Measurements from ENCODE around the gene DNAJC9. TPM values are rescaled to one million over a fixed set of nuclear protein-coding genes. Genes with fewer than 3 reads are reported as not detected.

The DNAJC9 gene
- total RNA-seq, 1 experiment from 2014 or later = 282 TPM

GRCh38 chr10:73248259-73248724 lies 1.2 kb upstream of the DNAJC9 start:
- H3K4me1 ChIP-seq (ENCODE audit: insufficient read depth, low read length) = peaks cover 51% of the 10 kb centered on the region
- ChIA-PET POLR2A (ENCODE audit: unreplicated experiment) (no interaction called here), CTCF (no interaction called here)
- no TSS peak for BruUV-seq (replicated peaks)
- no peaks in the 10 kb centered on the region for H3K27me3 ChIP-seq (ENCODE audit: low read length)
- H3K4me2 ChIP-seq (ENCODE audit: low read length) = peak overlapping the region; percentile 79
- no peak for ATAC-seq
- peak overlapping the region; percentile 80 for H3K27ac ChIP-seq (ENCODE audit: low read length)
- H3K79me2 ChIP-seq (ENCODE audit: low read length) = peaks cover 92% of the 10 kb centered on the region
- TF ChIP-seq EZH2phosphoT487 (IDR thresholded peaks at IDR 0.05; ENCODE audit: borderline replicate concordance, low read length) (no peak), EZH2 (IDR thresholded peaks at IDR 0.05; ENCODE audit: low read length, unreplicated experiment) (no peak), CTCF (conservative IDR thresholded peaks at IDR 0.05; ENCODE audit: low read depth, low read length) (no peak)
- intact Hi-C loops (cut with micrococcal nuclease) = loop anchor here (5.0 kb wide), 1 partner anchor 249 kb away; the partner anchor contains the start of gene PPP3CB
- peaks cover 50% of the 10 kb centered on the region for H3K36me3 ChIP-seq (ENCODE audit: low read depth, low read length)
- H3F3A ChIP-seq (ENCODE audit: low read length, unreplicated experiment) = peaks cover 12% of the 10 kb centered on the region
- DNase-seq = peak; percentile 35
- peak overlapping the region; percentile 85 for H3K9ac ChIP-seq (ENCODE audit: low read length)
- peak overlapping the region; percentile 69 for H3K4me3 ChIP-seq (ENCODE audit: low read length)
- H3K9me3 ChIP-seq (ENCODE audit: low read length) = no peaks in the 10 kb centered on the region
- peaks cover 33% of the 10 kb centered on the region for H4K20me1 ChIP-seq (ENCODE audit: low read length)
- no peaks in the 10 kb centered on the region for H3K9me2 ChIP-seq (replicated peaks; ENCODE audit: low read length)
- no peak overlapping the region for H2AFZ ChIP-seq (ENCODE audit: low read length)

- Histone ChIP-seq H3F3A (ENCODE audit: low read length, unreplicated experiment) (peaks cover 12% of the 10 kb centered on the region), H3K36me3 (ENCODE audit: low read depth, low read length) (peaks cover 56% of the 10 kb centered on the region), H3K9ac (ENCODE audit: low read length) (peak overlapping the region; percentile 85), H3K9me3 (ENCODE audit: low read length) (no peaks in the 10 kb centered on the region), H4K20me1 (ENCODE audit: low read length) (peaks cover 34% of the 10 kb centered on the region), H3K79me2 (ENCODE audit: low read length) (peaks cover 92% of the 10 kb centered on the region), H2AFZ (ENCODE audit: low read length) (peak overlapping the region; percentile 22), H3K4me3 (ENCODE audit: low read length) (peak overlapping the region; percentile 69), H3K9me2 (replicated peaks; ENCODE audit: low read length) (no peaks in the 10 kb centered on the region), H3K27ac (ENCODE audit: low read length) (peak overlapping the region; percentile 80), H3K4me1 (ENCODE audit: insufficient read depth, low read length) (peaks cover 50% of the 10 kb centered on the region), H3K4me2 (ENCODE audit: low read length) (peak overlapping the region; percentile 79), H3K27me3 (ENCODE audit: low read length) (no peaks in the 10 kb centered on the region)
- BruUV-seq (replicated peaks) = TSS peak; percentile 92
- intact Hi-C loops (cut with micrococcal nuclease) = loop anchor here (1.0 to 5.0 kb wide), 3 partner anchors 111 to 250 kb away; partner anchors contain the start of genes CFAP70 and PPP3CB
- 0 out of 2 replicates have a peak, but pooled peaks have one; percentile 0 for ATAC-seq
- TF ChIP-seq EZH2phosphoT487 (IDR thresholded peaks at IDR 0.05; ENCODE audit: borderline replicate concordance, low read length) (no peak), CTCF (conservative IDR thresholded peaks at IDR 0.05; ENCODE audit: low read depth, low read length) (0 out of 2 replicates have a peak, but pooled peaks have one; percentile 19)
- peak; percentile 50 for DNase-seq
- ChIA-PET CTCF (interaction anchor here (0.6 to 1.5 kb wide), 3 partner anchors 16 to 248 kb away, joined by 6 to 13 read pairs (median 10); partner anchors contain the start of gene P4HA1), POLR2A (ENCODE audit: unreplicated experiment) (interaction anchor here (0.5 to 1.5 kb wide), 15 partner anchors 11 to 418 kb away, joined by 3 to 17 read pairs (median 4); partner anchors contain the start of genes CFAP70 and FAM149B1)
These were observed 629 bp upstream of the DNAJC9 start for GRCh38 chr10:73247509-73248258.

Measured in PC-3 (cell line).